Measurements from ENCODE around the gene SDK1.
"Not testable (repeated sequence)": the region's sequence is repeated elsewhere in the genome, so short reads cannot be mapped to it uniquely, and the experiment has no call there.

Gene SDK1

GRCh38 chr7:4261601-4261960 lies 960.5 kb downstream of the SDK1 start:
- Histone ChIP-seq H4K91ac (ENCODE audit: low read depth, low read length) (no peak overlapping the region), H3K9ac (ENCODE audit: low read length) (no peak overlapping the region), H3K4ac (ENCODE audit: low read depth, low read length) (no peak overlapping the region), H3K18ac (ENCODE audit: low read length) (no peak overlapping the region), H3K79me1 (ENCODE audit: low read length) (no peaks in the 10 kb centered on the region), H3K79me2 (ENCODE audit: control insufficient read depth, insufficient read depth, low read length, poor library complexity) (no peaks in the 10 kb centered on the region), H4K8ac (ENCODE audit: low read depth, low read length) (no peak overlapping the region), H3K4me2 (ENCODE audit: low read length) (no peak overlapping the region), H3K36me3 (ENCODE audit: control insufficient read depth in 1 of 2, insufficient read depth in 2 of 2, low read length in 2 of 2) (peaks cover 5 to 7% of the 10 kb centered on the region in 2 experiments), H2BK120ac (ENCODE audit: insufficient read depth, low read length, poor library complexity) (no peak overlapping the region), H2AK5ac (ENCODE audit: low read length) (no peak overlapping the region), H3K27me3 (ENCODE audit: insufficient read depth, low read length) (no peaks in the 10 kb centered on the region), H4K12ac (ENCODE audit: low read depth, low read length) (no peak overlapping the region), H2AFZ (ENCODE audit: insufficient read depth, low read length, poor library complexity) (no peak overlapping the region), H3K23ac (ENCODE audit: low read length) (no peak overlapping the region), H2BK5ac (ENCODE audit: low read depth, low read length, poor library complexity) (no peak overlapping the region), H3K4me1 (ENCODE audit: control insufficient read depth in 1 of 2, insufficient read depth in 2 of 2, low read length in 2 of 2) (peaks cover 0 to 3% of the 10 kb centered on the region in 2 experiments), H2BK12ac (ENCODE audit: low read length) (no peak overlapping the region), H3K9me3 (ENCODE audit: insufficient read depth, low read depth, low read length) (peaks cover under 1% of the 10 kb centered on the region), H3K4me3 (ENCODE audit: low read depth, low read length) (no peak overlapping the region), H3K27ac (ENCODE audit: low read depth, low read length) (no peak overlapping the region), H3K14ac (ENCODE audit: low read length) (no peak overlapping the region)
- DNase-seq: no peak
- no CpG with 5 or more reads among the region's 11 CpGs for WGBS (ENCODE audit: extremely low coverage, insufficient coverage, insufficient read length)

DNA sequence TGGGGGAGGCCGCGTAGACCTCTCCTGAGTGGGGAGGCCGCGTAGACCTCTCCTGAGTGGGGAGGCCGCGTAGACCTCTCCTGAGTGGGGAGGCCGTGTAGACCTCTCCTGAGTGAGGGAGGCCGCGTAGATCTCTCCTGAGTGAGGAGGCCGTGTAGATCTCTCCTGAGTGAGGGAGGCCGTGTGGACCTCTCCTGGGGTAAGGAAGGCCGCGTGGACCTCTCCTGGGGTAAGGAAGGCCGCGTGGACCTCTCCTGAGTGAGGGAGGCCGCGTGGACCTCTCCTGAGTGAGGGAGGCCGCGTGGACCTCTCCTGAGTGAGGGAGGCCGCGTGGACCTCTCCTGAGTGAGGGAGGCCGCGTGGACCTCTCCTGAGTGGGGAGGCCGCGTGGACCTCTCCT lies 963.2 kb downstream of the SDK1 start:
- not testable (repeated sequence) for H3K79me2 ChIP-seq (ENCODE audit: control insufficient read depth, insufficient read depth, low read length, poor library complexity); DNase-seq; H2BK120ac ChIP-seq (ENCODE audit: insufficient read depth, low read length, poor library complexity); H3K9me3 ChIP-seq (ENCODE audit: insufficient read depth, low read depth, low read length); H2AK5ac ChIP-seq (ENCODE audit: low read length); H4K91ac ChIP-seq (ENCODE audit: low read depth, low read length); H3K18ac ChIP-seq (ENCODE audit: low read length); H3K23ac ChIP-seq (ENCODE audit: low read length); H3K4me3 ChIP-seq (ENCODE audit: low read depth, low read length); H3K79me1 ChIP-seq (ENCODE audit: low read length); H3K27me3 ChIP-seq (ENCODE audit: insufficient read depth, low read length); H3K9ac ChIP-seq (ENCODE audit: low read length); H2BK12ac ChIP-seq (ENCODE audit: low read length); H3K4me2 ChIP-seq (ENCODE audit: low read length); H3K27ac ChIP-seq (ENCODE audit: low read depth, low read length); H4K8ac ChIP-seq (ENCODE audit: low read depth, low read length); H3K14ac ChIP-seq (ENCODE audit: low read length); H4K12ac ChIP-seq (ENCODE audit: low read depth, low read length); H2AFZ ChIP-seq (ENCODE audit: insufficient read depth, low read length, poor library complexity); H3K4ac ChIP-seq (ENCODE audit: low read depth, low read length); H3K4me1 ChIP-seq (ENCODE audit: control insufficient read depth in 1 of 2, insufficient read depth in 2 of 2, low read length in 2 of 2); H2BK5ac ChIP-seq (ENCODE audit: low read depth, low read length, poor library complexity)
- peaks cover 12 to 18% of the 10 kb centered on the region in 2 experiments for H3K36me3 ChIP-seq (ENCODE audit: control insufficient read depth in 1 of 2, insufficient read depth in 2 of 2, low read length in 2 of 2)
- WGBS (ENCODE audit: extremely low coverage, insufficient coverage, insufficient read length): no CpG with 5 or more reads among the region's 25 CpGs

GRCh38 chr7:4265066-4265465 lies 964.0 kb downstream of the SDK1 start:
- Histone ChIP-seq H3K4me1 (ENCODE audit: control insufficient read depth in 1 of 2, insufficient read depth in 2 of 2, low read length in 2 of 2) (peaks cover 0 to 3% of the 10 kb centered on the region in 2 experiments), H3K4me2 (ENCODE audit: low read length) (no peak overlapping the region), H2BK120ac (ENCODE audit: insufficient read depth, low read length, poor library complexity) (no peak overlapping the region), H3K14ac (ENCODE audit: low read length) (no peak overlapping the region), H3K79me2 (ENCODE audit: control insufficient read depth, insufficient read depth, low read length, poor library complexity) (no peaks in the 10 kb centered on the region), H3K27ac (ENCODE audit: low read depth, low read length) (no peak overlapping the region), H3K79me1 (ENCODE audit: low read length) (no peaks in the 10 kb centered on the region), H3K9me3 (ENCODE audit: insufficient read depth, low read depth, low read length) (peaks cover 2% of the 10 kb centered on the region), H3K27me3 (ENCODE audit: insufficient read depth, low read length) (no peaks in the 10 kb centered on the region), H3K36me3 (ENCODE audit: control insufficient read depth in 1 of 2, insufficient read depth in 2 of 2, low read length in 2 of 2) (peaks cover 12 to 19% of the 10 kb centered on the region in 2 experiments), H4K12ac (ENCODE audit: low read depth, low read length) (no peak overlapping the region), H3K18ac (ENCODE audit: low read length) (no peak overlapping the region), H3K4me3 (ENCODE audit: low read depth, low read length) (no peak overlapping the region), H2AFZ (ENCODE audit: insufficient read depth, low read length, poor library complexity) (no peak overlapping the region), H2BK12ac (ENCODE audit: low read length) (no peak overlapping the region), H3K23ac (ENCODE audit: low read length) (no peak overlapping the region), H2BK5ac (ENCODE audit: low read depth, low read length, poor library complexity) (no peak overlapping the region), H3K9ac (ENCODE audit: low read length) (no peak overlapping the region), H4K91ac (ENCODE audit: low read depth, low read length) (no peak overlapping the region), H4K8ac (ENCODE audit: low read depth, low read length) (no peak overlapping the region), H2AK5ac (ENCODE audit: low read length) (no peak overlapping the region), H3K4ac (ENCODE audit: low read depth, low read length) (no peak overlapping the region)
- no peak for DNase-seq
- no CpG with 5 or more reads among the region's 43 CpGs for WGBS (ENCODE audit: extremely low coverage, insufficient coverage, insufficient read length)

GRCh38 chr7:4265676-4266075 lies 964.6 kb downstream of the SDK1 start:
- H3K4ac ChIP-seq (ENCODE audit: low read depth, low read length): no peak overlapping the region
- no peak overlapping the region for H4K91ac ChIP-seq (ENCODE audit: low read depth, low read length)
- H2BK120ac ChIP-seq (ENCODE audit: insufficient read depth, low read length, poor library complexity): no peak overlapping the region
- H3K9me3 ChIP-seq (ENCODE audit: insufficient read depth, low read depth, low read length): peaks cover 2% of the 10 kb centered on the region
- H4K12ac ChIP-seq (ENCODE audit: low read depth, low read length): no peak overlapping the region
- no peak overlapping the region for H3K18ac ChIP-seq (ENCODE audit: low read length)
- H3K4me2 ChIP-seq (ENCODE audit: low read length): no peak overlapping the region
- peaks cover 12 to 21% of the 10 kb centered on the region in 2 experiments for H3K36me3 ChIP-seq (ENCODE audit: control insufficient read depth in 1 of 2, insufficient read depth in 2 of 2, low read length in 2 of 2)
- no peaks in the 10 kb centered on the region for H3K79me2 ChIP-seq (ENCODE audit: control insufficient read depth, insufficient read depth, low read length, poor library complexity)
- H2BK12ac ChIP-seq (ENCODE audit: low read length): no peak overlapping the region
- no peaks in the 10 kb centered on the region for H3K27me3 ChIP-seq (ENCODE audit: insufficient read depth, low read length)
- DNase-seq: no peak
- H2AFZ ChIP-seq (ENCODE audit: insufficient read depth, low read length, poor library complexity): no peak overlapping the region
- no peak overlapping the region for H3K27ac ChIP-seq (ENCODE audit: low read depth, low read length)
- H4K8ac ChIP-seq (ENCODE audit: low read depth, low read length): no peak overlapping the region
- no peak overlapping the region for H3K9ac ChIP-seq (ENCODE audit: low read length)
- H3K4me3 ChIP-seq (ENCODE audit: low read depth, low read length): no peak overlapping the region
- H2AK5ac ChIP-seq (ENCODE audit: low read length): no peak overlapping the region
- WGBS (ENCODE audit: extremely low coverage, insufficient coverage, insufficient read length): no CpG with 5 or more reads among the region's 15 CpGs
- H3K23ac ChIP-seq (ENCODE audit: low read length): no peak overlapping the region
- H3K4me1 ChIP-seq (ENCODE audit: control insufficient read depth in 1 of 2, insufficient read depth in 2 of 2, low read length in 2 of 2): peaks cover 0 to 3% of the 10 kb centered on the region in 2 experiments
- H2BK5ac ChIP-seq (ENCODE audit: low read depth, low read length, poor library complexity): no peak overlapping the region
- H3K14ac ChIP-seq (ENCODE audit: low read length): no peak overlapping the region
- H3K79me1 ChIP-seq (ENCODE audit: low read length): no peaks in the 10 kb centered on the region

All from trophoblast cell (in vitro differentiated cells and primary cell).